Tibial nerve (tissue), 3 donors: ENCODE data around the gene MT1E.

Source experiments
- CTCF ChIP-seq, 5 experiments: fragments of 200-600 bp in 3 of 5; fragments of 450-650 bp in 2 of 5; sonication (generic) in 3 of 5; IDR thresholded peaks; one replicate each; pipeline ENCODE4 v1.5.1; 2016 to 2019; ENCODE audit warnings: antibody characterized with exemption in 5 of 5, mild to moderate bottlenecking in 3 of 5, moderate library complexity in 2 of 5
- POLR2A ChIP-seq, 2 donors: fragments of 450-650 bp; IDR thresholded peaks; one replicate each; pipeline ENCODE4 v1.6.1; 2017; ENCODE audit warnings: antibody characterized with exemption in 2 of 2, mild to moderate bottlenecking in 2 of 2, moderate library complexity in 2 of 2

GRCh38 chr16:56639045-56639444, 13.5 kb downstream of the MT1E start:
- TF ChIP-seq CTCF (IDR thresholded peaks at IDR 0.05) (no peak), POLR2A (IDR thresholded peaks at IDR 0.05) (no peak)
